ENCODE results near the gene ERFE. TPM values are rescaled to one million over a fixed set of nuclear protein-coding genes. Genes with fewer than 3 reads are reported as not detected.

The ERFE gene
- total and polyA plus RNA-seq, 8 donors: 0.13 to 1.1 (median 0.82) TPM; not detected in 4

DNA sequence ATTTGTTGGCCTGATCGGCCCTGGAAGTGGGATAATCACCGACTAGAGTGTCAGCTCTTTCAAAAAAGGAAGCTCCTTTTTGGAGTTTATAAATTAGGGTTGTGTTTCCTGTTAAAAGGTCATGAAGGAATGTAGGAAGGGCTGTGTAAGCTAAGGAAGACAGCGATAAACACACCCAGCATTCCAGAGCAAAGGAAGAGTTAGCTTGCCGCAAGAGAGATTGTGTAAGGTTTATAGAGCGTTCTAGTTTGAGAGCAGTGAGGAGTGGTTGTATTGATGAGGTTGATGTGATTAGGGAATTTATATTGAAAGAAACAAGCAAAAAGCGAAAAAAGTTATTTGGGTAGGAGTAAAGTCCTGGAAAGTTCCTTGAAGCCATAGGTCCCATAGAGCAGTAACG is 48.2 kb downstream of the ERFE start:
- H3K36me3 ChIP-seq: no peaks in the 10 kb centered on the region
- peaks cover 9 to 12% (median 10%) of the 10 kb centered on the region in 4 donors for H3K4me1 ChIP-seq
- no peak overlapping the region for H3K4me3 ChIP-seq
- no peaks in the 10 kb centered on the region for H3K27me3 ChIP-seq
- no peak overlapping the region for H3K27ac ChIP-seq
- intact Hi-C loops (cut with DNase I; ENCODE audit: low total_unique reads): no loop called here
- TF ChIP-seq EP300 (IDR thresholded peaks at IDR 0.05): no peak
- no peak for TF ChIP-seq POLR2AphosphoS5 (IDR thresholded peaks at IDR 0.05)
- no peak for TF ChIP-seq POLR2A (IDR thresholded peaks at IDR 0.05)
- TF ChIP-seq, protein P1, sequence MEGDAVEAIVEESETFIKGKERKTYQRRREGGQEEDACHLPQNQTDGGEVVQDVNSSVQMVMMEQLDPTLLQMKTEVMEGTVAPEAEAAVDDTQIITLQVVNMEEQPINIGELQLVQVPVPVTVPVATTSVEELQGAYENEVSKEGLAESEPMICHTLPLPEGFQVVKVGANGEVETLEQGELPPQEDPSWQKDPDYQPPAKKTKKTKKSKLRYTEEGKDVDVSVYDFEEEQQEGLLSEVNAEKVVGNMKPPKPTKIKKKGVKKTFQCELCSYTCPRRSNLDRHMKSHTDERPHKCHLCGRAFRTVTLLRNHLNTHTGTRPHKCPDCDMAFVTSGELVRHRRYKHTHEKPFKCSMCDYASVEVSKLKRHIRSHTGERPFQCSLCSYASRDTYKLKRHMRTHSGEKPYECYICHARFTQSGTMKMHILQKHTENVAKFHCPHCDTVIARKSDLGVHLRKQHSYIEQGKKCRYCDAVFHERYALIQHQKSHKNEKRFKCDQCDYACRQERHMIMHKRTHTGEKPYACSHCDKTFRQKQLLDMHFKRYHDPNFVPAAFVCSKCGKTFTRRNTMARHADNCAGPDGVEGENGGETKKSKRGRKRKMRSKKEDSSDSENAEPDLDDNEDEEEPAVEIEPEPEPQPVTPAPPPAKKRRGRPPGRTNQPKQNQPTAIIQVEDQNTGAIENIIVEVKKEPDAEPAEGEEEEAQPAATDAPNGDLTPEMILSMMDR (IDR thresholded peaks at IDR 0.05): no peak
- no peaks in the 10 kb centered on the region for H3K9me3 ChIP-seq
- DNase-seq: no peak
- WGBS, 5 donors: 69 to 86% (median 79%) methylated on average over 7 of the region's 7 CpGs

DNA sequence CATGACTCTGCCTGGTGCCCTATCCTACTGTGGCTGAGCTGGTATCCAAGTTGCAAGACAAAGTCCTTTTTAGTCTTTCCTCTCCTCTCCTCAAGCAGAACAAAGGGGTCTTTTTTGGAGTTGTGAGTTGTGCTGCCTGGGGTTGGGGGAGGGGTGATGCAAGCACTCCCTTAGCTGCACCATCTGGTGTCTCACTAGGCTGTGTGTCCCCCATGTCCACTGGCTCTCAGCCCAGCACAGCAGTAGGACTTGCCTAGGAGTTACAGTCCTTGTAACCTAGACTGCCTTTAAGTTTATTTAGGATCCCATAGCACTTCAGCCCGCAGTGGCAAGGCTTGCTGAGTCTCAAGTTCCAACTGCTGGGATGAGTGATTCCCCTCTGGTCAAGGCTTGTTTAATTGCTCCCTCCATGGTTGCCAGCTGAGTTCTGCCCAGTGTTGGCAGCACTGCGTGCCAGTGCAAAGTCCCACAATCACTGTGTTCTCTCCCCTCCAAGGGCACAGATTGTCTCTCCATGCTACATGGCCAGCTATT is 57.9 kb downstream of the ERFE start:
- H3K27ac ChIP-seq: no peak overlapping the region
- 85 to 93% (median 89%) methylated on average over 1 to 2 of the region's 2 CpGs for WGBS, 5 donors
- peak in 1 of 2 donors; percentile 58 for DNase-seq
- intact Hi-C loops (cut with DNase I; ENCODE audit: low total_unique reads): no loop called here
- H3K4me3 ChIP-seq: no peak overlapping the region
- peaks cover 0 to 14% (median 0%) of the 10 kb centered on the region in 3 donors for H3K27me3 ChIP-seq
- no peaks in the 10 kb centered on the region for H3K9me3 ChIP-seq
- no peaks in the 10 kb centered on the region for H3K36me3 ChIP-seq
- H3K4me1 ChIP-seq: no peaks in the 10 kb centered on the region
- TF ChIP-seq, protein P1 (IDR thresholded peaks at IDR 0.05): no peak
- TF ChIP-seq POLR2AphosphoS5 (IDR thresholded peaks at IDR 0.05) (no peak), POLR2A (IDR thresholded peaks at IDR 0.05) (no peak), EP300 (IDR thresholded peaks at IDR 0.05) (no peak)

Other genes starting within 250 kb of the ERFE start
- gene UBE2F, start 192.0 kb upstream of the ERFE start, total RNA-seq: 10 to 100 TPM in 3 of 5 donors, 1 to 10 TPM in 1, not detected in 1; 6.4 to 87.0 (median 28.8) TPM
- gene UBE2F, start 192.0 kb upstream of the ERFE start, polyA plus RNA-seq: 10 to 100 TPM; 44.9 to 63.1 (median 60.2) TPM
- 10 to 100 TPM in 4 of 5 donors, 1 to 10 TPM in 1; 7.2 to 12.8 (median 12.1) TPM for gene SCLY, start 98.0 kb upstream of the ERFE start, total RNA-seq
- gene SCLY, start 98.0 kb upstream of the ERFE start, polyA plus RNA-seq: 10 to 100 TPM in 1 of 3 donors, 1 to 10 TPM in 2; 5.4 to 11.3 (median 9.9) TPM
- gene ESPNL, start 58.6 kb upstream of the ERFE start, total RNA-seq: 1 to 10 TPM in 1 of 5 donors, under 1 TPM in 1, not detected in 3; 0.73 to 1.3 TPM
- gene ESPNL, start 58.6 kb upstream of the ERFE start, polyA plus RNA-seq: under 1 TPM; 0.05 to 0.31 (median 0.25) TPM
- gene KLHL30, start 20.3 kb upstream of the ERFE start, total RNA-seq: 1 to 10 TPM in 2 of 5 donors, under 1 TPM in 1, not detected in 2; 0.29 to 1.7 (median 1.3) TPM
- under 1 TPM; 0.06 to 0.46 (median 0.15) TPM for gene KLHL30, start 20.3 kb upstream of the ERFE start, polyA plus RNA-seq
- 10 to 100 TPM; 20.4 to 59.4 (median 33.6) TPM for gene ILKAP, start 44.7 kb downstream of the ERFE start, total RNA-seq
- 10 to 100 TPM; 37.1 to 55.1 (median 38.5) TPM for gene ILKAP, start 44.7 kb downstream of the ERFE start, polyA plus RNA-seq
- 100 to 1,000 TPM in 1 of 5 donors, 10 to 100 TPM in 1, 1 to 10 TPM in 2, not detected in 1; 6.7 to 222 (median 45.5) TPM for gene HES6, start 81.1 kb downstream of the ERFE start, total RNA-seq
- gene HES6, start 81.1 kb downstream of the ERFE start, polyA plus RNA-seq: 10 to 100 TPM; 10.8 to 20.0 (median 17.0) TPM
- 100 to 1,000 TPM in 1 of 5 donors, 10 to 100 TPM in 4; 20.9 to 188 (median 40.8) TPM for gene PER2, start 129.6 kb downstream of the ERFE start, total RNA-seq
- 1 to 10 TPM; 4.4 to 9.8 (median 7.3) TPM for gene PER2, start 129.6 kb downstream of the ERFE start, polyA plus RNA-seq
- gene TRAF3IP1, start 161.5 kb downstream of the ERFE start, total RNA-seq: 10 to 100 TPM in 3 of 5 donors, 1 to 10 TPM in 1, under 1 TPM in 1; 0.58 to 21.1 (median 10.7) TPM
- 10 to 100 TPM in 2 of 3 donors, 1 to 10 TPM in 1; 4.4 to 20.6 (median 10.8) TPM for gene TRAF3IP1, start 161.5 kb downstream of the ERFE start, polyA plus RNA-seq

Data from stomach (tissue), 9 donors.